Bronchial epithelial cell (primary cell): ENCODE measurements around the gene CAVIN1. TPM values are rescaled to one million over a fixed set of nuclear protein-coding genes. Genes with fewer than 3 reads are reported as not detected.
"Not testable (repeated sequence)": the region's sequence is repeated elsewhere in the genome, so short reads cannot be mapped to it uniquely, and the experiment has no call there.

Source experiments
- DNase-seq: peaks from one replicate; pipeline ENCODE4 v3.0.0-alpha.2; 2010; ENCODE audit warnings: low read depth
- FAIRE-seq: peaks from 2 replicates; lab custom pipeline; 2011; peaks lifted over from hg19 to GRCh38; lab: Jason Lieb, UNC
- H3K27me3 ChIP-seq: 2 replicates; pipeline ENCODE4 v1.5.1; 2011; ENCODE audit warnings: low read length; ENCODE audit not compliant: control insufficient read depth, insufficient read depth
- H3K36me3 ChIP-seq: 2 replicates; pipeline ENCODE4 v1.5.1; 2011; ENCODE audit warnings: low read length; ENCODE audit not compliant: control insufficient read depth, insufficient read depth
- H3K4me3 ChIP-seq: 2 replicates; pipeline ENCODE4 v1.5.1; 2011; ENCODE audit warnings: mild to moderate bottlenecking, low read depth, low read length, control low read depth
- CTCF ChIP-seq: IDR thresholded peaks from 2 replicates; pipeline ENCODE4 v1.5.1; 2011; ENCODE audit warnings: mild to moderate bottlenecking, moderate library complexity, low read length, control low read depth, inconsistent platforms; ENCODE audit not compliant: insufficient read depth, severe bottlenecking
- total RNA-seq: library from RNA; depleted of rRNA; stranded (reverse); fragments of >200 nt; gene quantifications from 2 replicates; pipeline ENCODE4 v1.2.1, GENCODE V29; 2014

Gene CAVIN1
- total RNA-seq, 1 donor from 2014 or later = 126 TPM

DNA sequence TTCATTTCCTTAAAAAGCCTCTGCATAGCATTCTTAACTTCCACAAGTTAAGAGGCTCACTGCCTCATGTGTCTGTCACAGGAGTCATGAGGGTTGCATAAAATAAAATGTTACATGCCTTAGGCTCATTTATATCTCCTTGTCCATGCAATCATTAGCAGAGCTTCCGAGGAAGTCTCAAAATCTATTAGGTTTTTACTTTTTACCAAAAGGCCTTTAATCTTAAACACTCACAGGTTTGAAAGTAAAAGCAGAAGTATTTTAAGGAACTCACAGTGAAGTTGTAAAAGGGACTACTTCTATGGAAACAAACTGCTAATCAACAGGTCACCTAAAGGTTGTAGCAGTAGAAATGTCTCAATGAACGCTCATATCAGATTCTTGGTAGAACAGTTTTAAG lies 30.4 kb upstream of the CAVIN1 start:
- FAIRE-seq (no peak), DNase-seq (no peak)
- Histone ChIP-seq H3K27me3 (no peaks in the 10 kb centered on the region), H3K4me3 (no peak overlapping the region), H3K36me3 (no peaks in the 10 kb centered on the region)
- TF ChIP-seq CTCF = no peak

- H3K4me3 ChIP-seq, FAIRE-seq, H3K36me3 ChIP-seq, H3K27me3 ChIP-seq, DNase-seq: not testable (repeated sequence)
These were observed 28.2 kb upstream of the CAVIN1 start for GRCh38 chr17:42451270-42451669.

- not testable (repeated sequence) for H3K4me3 ChIP-seq, DNase-seq, H3K36me3 ChIP-seq, H3K27me3 ChIP-seq, FAIRE-seq
These were observed 26.8 kb upstream of the CAVIN1 start for GRCh38 chr17:42449838-42450237.

DNA sequence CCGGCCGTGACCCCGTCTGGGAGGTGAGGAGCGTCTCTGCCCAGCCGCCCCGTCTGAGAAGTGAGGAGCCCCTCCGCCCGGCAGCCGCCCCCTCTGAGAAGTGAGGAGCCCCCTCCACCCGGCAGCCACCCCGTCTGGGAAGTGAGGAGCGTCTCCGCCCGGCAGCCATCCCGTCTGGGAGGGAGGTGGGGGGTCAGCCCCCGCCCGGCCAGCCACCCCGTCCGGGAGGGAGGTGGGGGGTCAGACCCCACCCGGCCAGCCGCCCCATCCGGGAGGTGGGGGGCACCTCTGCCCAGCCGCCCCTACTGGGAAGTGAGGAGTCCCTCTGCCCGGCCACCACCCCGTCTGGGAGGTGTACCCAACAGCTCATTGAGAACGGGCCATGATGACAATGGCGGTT lies 26.1 kb upstream of the CAVIN1 start:
- FAIRE-seq, H3K36me3 ChIP-seq, H3K27me3 ChIP-seq, H3K4me3 ChIP-seq, DNase-seq: not testable (repeated sequence)

DNA sequence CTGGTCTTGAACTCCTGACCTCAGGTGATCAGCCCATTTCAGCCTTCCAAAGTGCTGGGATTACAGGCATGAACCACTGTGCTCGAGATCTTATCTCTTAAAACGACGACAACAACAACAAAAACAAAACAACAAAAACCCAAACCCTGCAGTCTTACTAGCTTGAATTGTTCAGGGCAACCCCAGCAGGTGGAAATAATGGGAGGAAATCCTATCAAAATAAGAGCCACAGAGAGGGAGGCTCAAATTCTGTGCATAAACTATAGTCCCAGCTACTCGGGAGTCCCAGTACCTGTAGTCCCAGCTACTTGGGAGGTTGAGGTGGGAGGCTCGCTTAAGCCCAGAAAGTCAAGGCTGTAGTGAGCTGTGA lies 19.1 kb upstream of the CAVIN1 start:
- H3K4me3 ChIP-seq = no peak overlapping the region
- FAIRE-seq (no peak), DNase-seq (no peak)
- TF ChIP-seq CTCF = no peak
- H3K36me3 ChIP-seq = no peaks in the 10 kb centered on the region
- no peaks in the 10 kb centered on the region for H3K27me3 ChIP-seq

GRCh38 chr17:42441371-42442195 lies 18.5 kb upstream of the CAVIN1 start:
- TF ChIP-seq CTCF = no peak
- Histone ChIP-seq H3K4me3 (no peak overlapping the region), H3K27me3 (no peaks in the 10 kb centered on the region), H3K36me3 (no peaks in the 10 kb centered on the region)
- no peak for FAIRE-seq
- DNase-seq = no peak

DNA sequence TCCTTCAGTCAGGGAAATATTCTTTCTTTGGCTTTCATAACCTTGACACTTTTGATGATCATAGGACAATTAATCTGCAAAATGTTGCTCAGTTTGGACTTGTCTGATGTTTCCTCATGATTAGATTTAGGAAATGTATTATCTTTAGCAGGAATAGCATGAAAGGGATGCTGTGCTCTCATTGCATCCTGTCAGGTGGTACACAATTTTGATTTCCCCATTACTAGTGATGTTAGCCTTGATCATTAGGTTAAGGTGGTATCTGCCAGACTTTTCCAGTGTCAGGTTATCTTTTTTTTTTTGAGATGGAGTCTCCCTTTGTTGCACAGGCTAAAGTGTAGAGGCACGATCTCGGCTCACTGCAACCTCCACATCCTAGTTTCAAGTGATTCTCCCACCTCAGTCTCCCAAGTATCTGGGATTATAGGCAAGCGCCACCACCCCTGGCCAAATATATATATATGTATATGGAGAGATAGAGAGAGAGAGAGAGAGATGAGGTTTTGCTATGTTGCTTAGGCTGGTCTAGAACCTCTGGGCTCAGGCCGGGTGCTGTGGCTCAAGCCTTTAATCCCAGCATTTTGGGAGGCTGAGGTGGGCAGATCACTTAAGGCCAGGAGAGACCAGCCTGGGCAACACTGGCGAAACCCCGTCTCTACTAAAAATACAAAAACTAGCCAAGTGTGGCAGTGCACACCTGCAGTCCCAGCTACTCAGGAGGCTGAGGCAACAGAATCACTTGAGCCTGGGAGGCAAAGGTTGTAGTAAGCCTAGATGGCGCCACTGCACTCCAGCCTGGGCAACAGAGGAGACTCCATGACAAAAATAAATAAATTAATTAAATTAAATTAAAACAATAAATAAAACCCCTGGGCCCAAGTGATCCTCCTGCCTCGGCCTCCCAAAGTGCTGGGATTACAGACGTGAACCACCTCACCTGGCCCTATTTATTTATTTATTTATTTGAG lies 15.8 kb upstream of the CAVIN1 start:
- no peaks in the 10 kb centered on the region for H3K27me3 ChIP-seq
- H3K36me3 ChIP-seq = no peaks in the 10 kb centered on the region
- FAIRE-seq = no peak
- no peak for DNase-seq
- peak; percentile 51 for TF ChIP-seq CTCF
- H3K4me3 ChIP-seq = no peak overlapping the region
